ENCODE results near the gene CCDC201.

DNA sequence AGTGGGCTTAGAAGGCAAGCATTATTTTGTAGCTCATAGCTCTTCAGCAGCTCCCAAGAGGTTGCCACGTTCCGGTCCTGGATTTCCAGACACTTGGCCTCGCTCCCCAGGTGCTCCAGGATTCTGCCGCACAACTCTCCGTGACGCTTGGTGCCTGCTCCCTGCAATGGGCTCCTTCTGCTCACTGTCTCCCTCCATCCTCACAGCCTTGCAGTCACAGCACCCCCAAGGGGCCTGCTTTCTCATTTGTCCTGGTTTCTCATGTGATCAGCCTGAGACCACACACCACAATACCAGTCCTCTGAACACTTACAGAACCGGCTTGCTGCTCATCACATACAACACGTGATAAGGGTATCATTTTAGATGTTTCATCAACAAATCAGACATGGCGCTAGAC is 38.4 kb upstream of the CCDC201 start:
- TF ChIP-seq, protein P1, sequence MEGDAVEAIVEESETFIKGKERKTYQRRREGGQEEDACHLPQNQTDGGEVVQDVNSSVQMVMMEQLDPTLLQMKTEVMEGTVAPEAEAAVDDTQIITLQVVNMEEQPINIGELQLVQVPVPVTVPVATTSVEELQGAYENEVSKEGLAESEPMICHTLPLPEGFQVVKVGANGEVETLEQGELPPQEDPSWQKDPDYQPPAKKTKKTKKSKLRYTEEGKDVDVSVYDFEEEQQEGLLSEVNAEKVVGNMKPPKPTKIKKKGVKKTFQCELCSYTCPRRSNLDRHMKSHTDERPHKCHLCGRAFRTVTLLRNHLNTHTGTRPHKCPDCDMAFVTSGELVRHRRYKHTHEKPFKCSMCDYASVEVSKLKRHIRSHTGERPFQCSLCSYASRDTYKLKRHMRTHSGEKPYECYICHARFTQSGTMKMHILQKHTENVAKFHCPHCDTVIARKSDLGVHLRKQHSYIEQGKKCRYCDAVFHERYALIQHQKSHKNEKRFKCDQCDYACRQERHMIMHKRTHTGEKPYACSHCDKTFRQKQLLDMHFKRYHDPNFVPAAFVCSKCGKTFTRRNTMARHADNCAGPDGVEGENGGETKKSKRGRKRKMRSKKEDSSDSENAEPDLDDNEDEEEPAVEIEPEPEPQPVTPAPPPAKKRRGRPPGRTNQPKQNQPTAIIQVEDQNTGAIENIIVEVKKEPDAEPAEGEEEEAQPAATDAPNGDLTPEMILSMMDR (IDR thresholded peaks at IDR 0.05) = no peak
- no peak for TF ChIP-seq POLR2A (IDR thresholded peaks at IDR 0.05)
- TF ChIP-seq EP300 (IDR thresholded peaks at IDR 0.05) = no peak
